Stomach (tissue), 9 donors: Measurements from ENCODE around the gene R3HDM4. TPM values are rescaled to one million over a fixed set of nuclear protein-coding genes. Genes with fewer than 3 reads are reported as not detected.

ENCODE experiments used
- DNase-seq, 2 donors: peaks; one replicate each; pipeline versions ENCODE4 v3.0.0 to v3.0.0-alpha.2; 2013 to 2019
- H3K27ac ChIP-seq, 5 donors: fragments of 200-600 bp in 4 of 5; sonication (generic) in 4 of 5; one replicate each; pipeline ENCODE4 v1.5.1; 2013 to 2019; ENCODE audit warnings: mild to moderate bottlenecking in 1 of 5, moderate library complexity in 1 of 5
- H3K27me3 ChIP-seq, 3 donors: fragments of 200-600 bp; sonication (generic); one replicate each; pipeline ENCODE4 v1.5.1; 2017 to 2019; ENCODE audit warnings: mixed run types in 1 of 3
- H3K36me3 ChIP-seq, 4 donors: fragments of 200-600 bp; sonication (generic); 1 replicate in 3 of 4; 2 replicates in 1 of 4; pipeline ENCODE4 v1.5.1; 2016 to 2019
- H3K4me1 ChIP-seq, 4 donors: fragments of 200-600 bp; sonication (generic); one replicate each; pipeline ENCODE4 v1.5.1; 2016 to 2019
- H3K4me3 ChIP-seq, 4 donors: fragments of 200-600 bp; sonication (generic) in 3 of 4; one replicate each; pipeline ENCODE4 v1.5.1; 2016 to 2019; ENCODE audit warnings: mild to moderate bottlenecking in 1 of 4
- H3K9me3 ChIP-seq, 4 donors: fragments of 200-600 bp; sonication (generic); one replicate each; pipeline ENCODE4 v1.5.1; 2016 to 2019
- EP300 ChIP-seq: sonication (generic); formaldehyde crosslinking; IDR thresholded peaks from one replicate; pipeline ENCODE4 v1.6.1; 2017; ENCODE audit warnings: antibody characterized with exemption
- POLR2A ChIP-seq, 4 donors: fragments of 450-650 bp; IDR thresholded peaks; one replicate each; pipeline ENCODE4 v1.6.1; 2016; ENCODE audit warnings: antibody characterized with exemption in 4 of 4, control low read depth in 2 of 4, mild to moderate bottlenecking in 1 of 4, moderate library complexity in 1 of 4
- POLR2AphosphoS5 ChIP-seq, 3 donors: sonication (generic); formaldehyde crosslinking; IDR thresholded peaks; one replicate each; pipeline ENCODE4 v1.6.1; 2016; ENCODE audit warnings: antibody characterized with exemption in 3 of 3
- WGBS, 5 donors: extraction: QIAGEN DNeasy Blood & Tissue Kit in 3 of 5; methylation state at CpG; one replicate each; pipeline versions ENCODE4 v1.1.5 to v1.1.7; 2013 to 2018; 5-methylcytosine and 5-hydroxymethylcytosine counted together
- intact Hi-C: fragments of 100-400 bp; cut with DNase I; formaldehyde crosslinking; loops from one replicate; pipeline ENCODE4 v1.15.1; 2023; ENCODE audit warnings: low total_unique reads
- polyA plus RNA-seq, 3 donors: library from polyadenylated mRNA; stranded (reverse); fragments of 200-250 nt; gene quantifications; one replicate each; pipeline ENCODE4 v1.2.3, GENCODE V29; 2013
- total RNA-seq, 5 donors: library from RNA; depleted of rRNA; stranded (reverse); fragments of >200 nt; gene quantifications; one replicate each; pipeline versions ENCODE4 v1.1.0 to v1.2.3, GENCODE V29; 2014 to 2016
- TF ChIP-seq, protein P1 (sequence below), 7 experiments: fragments of 450-650 bp in 4 of 7; fragments of 200-600 bp in 3 of 7; sonication (generic) in 3 of 7; IDR thresholded peaks; one replicate each; pipeline ENCODE4 v1.5.1; 2016 to 2019; ENCODE audit warnings: antibody characterized with exemption in 7 of 7, control low read depth in 2 of 7, mild to moderate bottlenecking in 1 of 7
- donor health status: healthy with polysubstance abuse.
- donor health status: Bipolar disorder and iron deficiency.
- donor health status: healthy.

Gene R3HDM4
- total and polyA plus RNA-seq, 8 donors, result 5.8 to 63.8 (median 48.4) TPM

DNA sequence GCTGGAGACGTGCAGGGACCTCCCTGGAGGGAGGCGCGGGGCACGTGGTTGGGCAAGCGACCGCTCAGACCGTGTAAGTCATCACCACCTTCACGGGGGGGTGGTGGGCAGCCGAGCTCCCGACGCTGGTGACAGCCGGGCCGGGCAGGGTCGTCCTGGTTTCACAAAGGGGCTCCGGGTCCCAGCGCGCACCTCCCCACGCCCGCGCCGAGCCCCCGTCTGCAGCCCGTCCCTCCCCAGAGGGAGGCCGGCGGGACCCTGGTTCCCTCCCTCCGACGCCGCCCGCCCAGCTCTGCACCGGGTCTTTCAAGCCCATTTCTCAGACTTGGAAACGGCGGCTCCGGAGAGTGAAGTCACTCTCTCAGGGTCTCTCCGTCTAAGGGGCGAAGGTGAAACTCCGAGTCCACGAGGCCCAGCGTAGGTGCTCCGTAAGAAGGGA, 12.1 kb upstream of the R3HDM4 start:
- peak in 1 of 2 donors; percentile 69 for DNase-seq
- WGBS, 5 donors, result 0 to 2% (median 1%) methylated on average over 17 to 39 of the region's 39 CpGs

GRCh38 chr19:924553-925086, 11.6 kb upstream of the R3HDM4 start:
- DNase-seq, result peak in 1 of 2 donors; percentile 48
- WGBS, 5 donors, result 11 to 14% (median 14%) methylated on average over 23 to 31 of the region's 31 CpGs
- intact Hi-C loops, result loop anchor here (5.0 kb wide), 1 partner anchor 58 kb away; the partner anchor contains the start of gene WDR18

More for the DNA sequence above, 12.1 kb upstream of the R3HDM4 start:
- peak overlapping the region; percentile 75 to 91 (median 89) for H3K27ac ChIP-seq
- peaks cover 0 to 13% (median 12%) of the 10 kb centered on the region in 4 donors for H3K36me3 ChIP-seq
- H3K4me3 ChIP-seq, result peak overlapping the region; percentile 65 to 98 (median 88)
- no peaks in the 10 kb centered on the region for H3K9me3 ChIP-seq
- peaks cover 27 to 69% (median 50%) of the 10 kb centered on the region in 4 donors for H3K4me1 ChIP-seq
- TF ChIP-seq, protein P1, sequence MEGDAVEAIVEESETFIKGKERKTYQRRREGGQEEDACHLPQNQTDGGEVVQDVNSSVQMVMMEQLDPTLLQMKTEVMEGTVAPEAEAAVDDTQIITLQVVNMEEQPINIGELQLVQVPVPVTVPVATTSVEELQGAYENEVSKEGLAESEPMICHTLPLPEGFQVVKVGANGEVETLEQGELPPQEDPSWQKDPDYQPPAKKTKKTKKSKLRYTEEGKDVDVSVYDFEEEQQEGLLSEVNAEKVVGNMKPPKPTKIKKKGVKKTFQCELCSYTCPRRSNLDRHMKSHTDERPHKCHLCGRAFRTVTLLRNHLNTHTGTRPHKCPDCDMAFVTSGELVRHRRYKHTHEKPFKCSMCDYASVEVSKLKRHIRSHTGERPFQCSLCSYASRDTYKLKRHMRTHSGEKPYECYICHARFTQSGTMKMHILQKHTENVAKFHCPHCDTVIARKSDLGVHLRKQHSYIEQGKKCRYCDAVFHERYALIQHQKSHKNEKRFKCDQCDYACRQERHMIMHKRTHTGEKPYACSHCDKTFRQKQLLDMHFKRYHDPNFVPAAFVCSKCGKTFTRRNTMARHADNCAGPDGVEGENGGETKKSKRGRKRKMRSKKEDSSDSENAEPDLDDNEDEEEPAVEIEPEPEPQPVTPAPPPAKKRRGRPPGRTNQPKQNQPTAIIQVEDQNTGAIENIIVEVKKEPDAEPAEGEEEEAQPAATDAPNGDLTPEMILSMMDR (IDR thresholded peaks at IDR 0.05), result no peak
- no peak for TF ChIP-seq EP300
- TF ChIP-seq POLR2A (IDR thresholded peaks at IDR 0.05), result no peak
- no peak for TF ChIP-seq POLR2AphosphoS5 (IDR thresholded peaks at IDR 0.05)
- peaks cover 6 to 14% (median 14%) of the 10 kb centered on the region in 3 donors for H3K27me3 ChIP-seq
- intact Hi-C loops, result no loop called here

GRCh38 chr19:920051-920864, 7.2 kb upstream of the R3HDM4 start:
- Histone ChIP-seq H3K27ac (peak overlapping the region in 1 of 5 donors; percentile 3), H3K4me1 (peaks cover 39 to 72% (median 63%) of the 10 kb centered on the region in 4 donors), H3K4me3 (peak overlapping the region; percentile 19 to 42 (median 30)), H3K36me3 (no peaks in the 10 kb centered on the region), H3K9me3 (no peaks in the 10 kb centered on the region), H3K27me3 (peaks cover 26 to 57% (median 53%) of the 10 kb centered on the region in 3 donors)
- WGBS, 5 donors, result 2 to 3% (median 2%) methylated on average over 19 to 84 of the region's 84 CpGs
- peak in 1 of 2 donors; percentile 77 for DNase-seq
- intact Hi-C loops, result loop anchor here (5.0 kb wide), 1 partner anchor 62 kb away; the partner anchor contains the start of gene WDR18
- TF ChIP-seq POLR2A (IDR thresholded peaks at IDR 0.05) (no peak), POLR2AphosphoS5 (IDR thresholded peaks at IDR 0.05) (no peak), EP300 (no peak)
- TF ChIP-seq, protein P1 (IDR thresholded peaks at IDR 0.05), result no peak

More at GRCh38 chr19:924553-925086, 11.6 kb upstream of the R3HDM4 start:
- peak overlapping the region; percentile 65 to 98 (median 88) for H3K4me3 ChIP-seq
- TF ChIP-seq POLR2AphosphoS5 (IDR thresholded peaks at IDR 0.05), result no peak
- no peak for TF ChIP-seq EP300
- TF ChIP-seq POLR2A (IDR thresholded peaks at IDR 0.05), result no peak
- TF ChIP-seq, protein P1 (IDR thresholded peaks at IDR 0.05), result no peak
- peak overlapping the region in 4 of 5 donors; percentile 84 to 91 (median 90) for H3K27ac ChIP-seq
- peaks cover 32 to 74% (median 55%) of the 10 kb centered on the region in 4 donors for H3K4me1 ChIP-seq
- H3K36me3 ChIP-seq, result peaks cover 0 to 9% (median 7%) of the 10 kb centered on the region in 4 donors
- no peaks in the 10 kb centered on the region for H3K9me3 ChIP-seq
- H3K27me3 ChIP-seq, result peaks cover 11 to 19% (median 19%) of the 10 kb centered on the region in 3 donors
